ENCODE measurements around the gene MAGI3.

The MAGI3 gene

DNA sequence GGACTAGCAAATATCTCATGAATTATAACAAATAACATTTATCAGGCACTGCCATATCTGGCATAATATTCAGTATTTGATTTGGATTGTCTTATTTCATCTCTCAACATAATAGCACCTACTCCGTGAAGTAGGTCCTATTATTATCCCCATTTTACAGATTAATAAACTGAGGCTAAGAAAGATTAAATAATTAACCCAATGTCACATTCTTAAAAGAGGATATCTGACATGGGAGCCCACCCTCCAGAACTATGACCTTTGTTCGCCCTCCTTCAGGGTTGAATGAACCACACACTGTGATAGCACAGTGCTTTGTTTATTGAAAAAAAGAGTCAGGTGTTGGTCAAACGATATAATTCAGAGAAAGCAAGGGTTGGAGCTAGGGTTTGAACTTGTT is 19.4 kb upstream of the MAGI3 start:
- TF ChIP-seq TAF1 (IDR thresholded peaks at IDR 0.05; ENCODE audit: borderline replicate concordance, insufficient read depth, low read length) (no peak), FOXP2 (optimal IDR thresholded peaks at IDR 0.05; ENCODE audit: borderline replicate concordance, extremely low read depth, extremely low read length, insufficient read depth) (no peak), SIN3A (IDR thresholded peaks at IDR 0.05; ENCODE audit: borderline replicate concordance, insufficient read depth, low read length) (no peak), POLR2AphosphoS5 (IDR thresholded peaks at IDR 0.05; ENCODE audit: low read depth, low read length) (no peak)
- TF ChIP-seq, protein P1, sequence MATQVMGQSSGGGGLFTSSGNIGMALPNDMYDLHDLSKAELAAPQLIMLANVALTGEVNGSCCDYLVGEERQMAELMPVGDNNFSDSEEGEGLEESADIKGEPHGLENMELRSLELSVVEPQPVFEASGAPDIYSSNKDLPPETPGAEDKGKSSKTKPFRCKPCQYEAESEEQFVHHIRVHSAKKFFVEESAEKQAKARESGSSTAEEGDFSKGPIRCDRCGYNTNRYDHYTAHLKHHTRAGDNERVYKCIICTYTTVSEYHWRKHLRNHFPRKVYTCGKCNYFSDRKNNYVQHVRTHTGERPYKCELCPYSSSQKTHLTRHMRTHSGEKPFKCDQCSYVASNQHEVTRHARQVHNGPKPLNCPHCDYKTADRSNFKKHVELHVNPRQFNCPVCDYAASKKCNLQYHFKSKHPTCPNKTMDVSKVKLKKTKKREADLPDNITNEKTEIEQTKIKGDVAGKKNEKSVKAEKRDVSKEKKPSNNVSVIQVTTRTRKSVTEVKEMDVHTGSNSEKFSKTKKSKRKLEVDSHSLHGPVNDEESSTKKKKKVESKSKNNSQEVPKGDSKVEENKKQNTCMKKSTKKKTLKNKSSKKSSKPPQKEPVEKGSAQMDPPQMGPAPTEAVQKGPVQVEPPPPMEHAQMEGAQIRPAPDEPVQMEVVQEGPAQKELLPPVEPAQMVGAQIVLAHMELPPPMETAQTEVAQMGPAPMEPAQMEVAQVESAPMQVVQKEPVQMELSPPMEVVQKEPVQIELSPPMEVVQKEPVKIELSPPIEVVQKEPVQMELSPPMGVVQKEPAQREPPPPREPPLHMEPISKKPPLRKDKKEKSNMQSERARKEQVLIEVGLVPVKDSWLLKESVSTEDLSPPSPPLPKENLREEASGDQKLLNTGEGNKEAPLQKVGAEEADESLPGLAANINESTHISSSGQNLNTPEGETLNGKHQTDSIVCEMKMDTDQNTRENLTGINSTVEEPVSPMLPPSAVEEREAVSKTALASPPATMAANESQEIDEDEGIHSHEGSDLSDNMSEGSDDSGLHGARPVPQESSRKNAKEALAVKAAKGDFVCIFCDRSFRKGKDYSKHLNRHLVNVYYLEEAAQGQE (IDR thresholded peaks at IDR 0.05; ENCODE audit: insufficient read depth in 1 of 2, low read depth in 2 of 2, low read length in 2 of 2): no peak

DNA sequence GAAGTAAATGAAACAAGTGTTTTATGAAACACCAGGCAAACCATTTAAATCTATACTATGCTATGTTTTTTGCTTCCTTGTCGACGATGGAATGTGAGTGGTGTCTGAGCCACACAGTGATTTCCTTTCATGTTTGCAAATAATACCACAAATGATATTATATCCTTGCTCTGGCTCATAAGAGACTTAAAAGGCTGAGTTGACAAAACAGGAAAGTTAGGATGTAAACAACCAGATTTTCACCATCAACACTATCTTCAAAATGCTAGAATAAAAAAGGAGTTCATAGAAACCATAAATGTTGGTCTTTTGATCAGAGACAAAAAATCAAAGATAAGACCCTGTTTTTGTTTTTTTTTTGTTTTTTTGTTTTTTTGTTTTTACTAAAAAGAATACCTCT is 17.8 kb upstream of the MAGI3 start:
- TF ChIP-seq, protein P1 (IDR thresholded peaks at IDR 0.05; ENCODE audit: insufficient read depth in 1 of 2, low read depth in 2 of 2, low read length in 2 of 2): no peak
- no peak for TF ChIP-seq TAF1 (IDR thresholded peaks at IDR 0.05; ENCODE audit: borderline replicate concordance, insufficient read depth, low read length)
- TF ChIP-seq SIN3A (IDR thresholded peaks at IDR 0.05; ENCODE audit: borderline replicate concordance, insufficient read depth, low read length): no peak
- no peak for TF ChIP-seq POLR2AphosphoS5 (IDR thresholded peaks at IDR 0.05; ENCODE audit: low read depth, low read length)
- no peak for TF ChIP-seq FOXP2 (optimal IDR thresholded peaks at IDR 0.05; ENCODE audit: borderline replicate concordance, extremely low read depth, extremely low read length, insufficient read depth)

DNA sequence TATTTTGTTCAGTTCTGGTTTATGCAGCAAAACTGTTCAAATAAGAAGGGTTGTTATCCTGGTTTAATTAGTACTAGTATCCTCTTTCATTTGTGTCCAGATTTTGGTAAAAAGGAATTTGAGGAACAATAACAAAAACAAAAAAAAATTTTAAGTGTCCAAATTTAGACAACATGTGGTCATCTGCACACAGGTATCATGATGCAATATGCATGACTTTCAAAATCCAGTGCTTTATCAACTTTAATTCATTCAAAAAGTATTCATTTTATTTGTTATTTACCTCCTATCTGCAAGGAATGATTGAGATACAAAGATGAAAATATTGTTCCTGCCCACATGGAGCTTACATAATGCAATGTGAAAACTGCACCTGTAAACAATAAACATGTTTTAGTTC is 16.7 kb upstream of the MAGI3 start:
- TF ChIP-seq TAF1 (IDR thresholded peaks at IDR 0.05; ENCODE audit: borderline replicate concordance, insufficient read depth, low read length) (no peak), POLR2AphosphoS5 (IDR thresholded peaks at IDR 0.05; ENCODE audit: low read depth, low read length) (no peak), FOXP2 (optimal IDR thresholded peaks at IDR 0.05; ENCODE audit: borderline replicate concordance, extremely low read depth, extremely low read length, insufficient read depth) (no peak), SIN3A (IDR thresholded peaks at IDR 0.05; ENCODE audit: borderline replicate concordance, insufficient read depth, low read length) (no peak)
- TF ChIP-seq, protein P1 (IDR thresholded peaks at IDR 0.05; ENCODE audit: insufficient read depth in 1 of 2, low read depth in 2 of 2, low read length in 2 of 2): no peak

DNA sequence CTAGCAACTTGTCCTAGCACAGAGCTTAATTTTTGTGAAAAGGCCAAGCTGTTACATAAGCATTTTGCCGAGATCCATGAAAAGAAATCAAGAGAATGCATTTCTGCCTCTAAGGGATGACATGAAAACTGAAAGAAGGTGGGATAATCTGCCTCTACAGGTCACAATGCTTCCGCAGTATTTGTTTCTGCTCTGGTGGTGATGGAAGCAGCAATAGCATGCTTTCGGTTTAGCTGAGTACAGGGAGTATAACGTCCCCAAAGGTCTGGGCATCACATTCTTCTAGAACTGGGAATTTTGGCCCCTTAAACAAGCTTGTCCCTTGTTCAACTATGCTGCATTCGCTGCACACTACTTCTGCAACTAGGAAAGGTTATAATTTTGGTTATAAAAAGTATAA is 14.4 kb upstream of the MAGI3 start:
- TF ChIP-seq SIN3A (IDR thresholded peaks at IDR 0.05; ENCODE audit: borderline replicate concordance, insufficient read depth, low read length): no peak
- no peak for TF ChIP-seq POLR2AphosphoS5 (IDR thresholded peaks at IDR 0.05; ENCODE audit: low read depth, low read length)
- TF ChIP-seq, protein P1 (IDR thresholded peaks at IDR 0.05; ENCODE audit: insufficient read depth in 1 of 2, low read depth in 2 of 2, low read length in 2 of 2): no peak
- no peak for TF ChIP-seq TAF1 (IDR thresholded peaks at IDR 0.05; ENCODE audit: borderline replicate concordance, insufficient read depth, low read length)
- no peak for TF ChIP-seq FOXP2 (optimal IDR thresholded peaks at IDR 0.05; ENCODE audit: borderline replicate concordance, extremely low read depth, extremely low read length, insufficient read depth)

DNA sequence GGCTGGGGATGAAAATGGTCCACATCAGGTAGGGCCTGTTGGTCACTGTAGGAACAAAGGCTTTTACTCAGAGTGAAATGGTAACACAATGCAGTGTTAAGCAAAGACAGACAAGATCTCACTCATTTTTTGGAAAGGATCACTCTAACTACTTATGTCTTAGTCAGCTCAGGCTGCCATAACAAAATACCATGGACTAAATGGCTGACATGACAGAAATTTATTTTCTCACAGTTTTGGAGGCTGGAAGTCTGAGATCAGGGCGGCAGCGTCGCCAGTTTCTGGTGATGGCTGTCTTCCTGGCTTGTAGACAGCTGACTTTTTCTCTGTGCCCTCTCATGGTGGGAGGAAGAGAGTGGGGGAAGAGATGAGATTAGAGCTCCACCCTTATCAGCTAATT is 10.2 kb upstream of the MAGI3 start:
- no peak for TF ChIP-seq FOXP2 (optimal IDR thresholded peaks at IDR 0.05; ENCODE audit: borderline replicate concordance, extremely low read depth, extremely low read length, insufficient read depth)
- TF ChIP-seq POLR2AphosphoS5 (IDR thresholded peaks at IDR 0.05; ENCODE audit: low read depth, low read length): no peak
- TF ChIP-seq, protein P1 (IDR thresholded peaks at IDR 0.05; ENCODE audit: insufficient read depth in 1 of 2, low read depth in 2 of 2, low read length in 2 of 2): no peak
- TF ChIP-seq TAF1 (IDR thresholded peaks at IDR 0.05; ENCODE audit: borderline replicate concordance, insufficient read depth, low read length): no peak
- no peak for TF ChIP-seq SIN3A (IDR thresholded peaks at IDR 0.05; ENCODE audit: borderline replicate concordance, insufficient read depth, low read length)

All from PFSK-1 (cell line).